ENCODE measurements around the gene CTR9.

Gene CTR9

DNA sequence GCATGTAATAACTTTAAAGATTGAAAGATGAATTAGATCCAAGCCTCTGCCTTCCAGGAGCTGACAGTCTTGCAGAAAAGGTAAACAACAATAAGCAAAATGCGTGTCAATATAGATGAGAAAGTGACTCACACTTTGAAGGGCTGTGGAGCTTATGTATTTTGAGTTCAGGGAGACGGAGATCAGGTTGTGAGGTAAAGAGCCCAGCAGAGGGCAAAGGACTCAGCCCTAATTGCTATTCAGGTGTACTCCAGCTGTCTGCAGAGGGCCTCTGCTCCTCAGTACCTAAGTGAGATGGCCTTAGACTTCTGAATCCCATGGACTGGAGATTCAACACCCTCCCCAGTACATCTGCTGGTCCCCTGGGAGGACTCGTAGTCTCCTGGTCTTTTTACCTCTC, 22.9 kb upstream of the CTR9 start:
- Mint-ChIP-seq H3K27ac (no peak overlapping the region), H3K4me1 (peaks cover 8% of the 10 kb centered on the region), H3K9me3 (no peaks in the 10 kb centered on the region), H3K4me3 (no peak overlapping the region), H3K27me3 (no peaks in the 10 kb centered on the region), H3K36me3 (no peaks in the 10 kb centered on the region)
- DNase-seq (ENCODE audit: low spot score in 2 of 2) = no peak
- ATAC-seq (ENCODE audit: low read depth) = no peak

DNA sequence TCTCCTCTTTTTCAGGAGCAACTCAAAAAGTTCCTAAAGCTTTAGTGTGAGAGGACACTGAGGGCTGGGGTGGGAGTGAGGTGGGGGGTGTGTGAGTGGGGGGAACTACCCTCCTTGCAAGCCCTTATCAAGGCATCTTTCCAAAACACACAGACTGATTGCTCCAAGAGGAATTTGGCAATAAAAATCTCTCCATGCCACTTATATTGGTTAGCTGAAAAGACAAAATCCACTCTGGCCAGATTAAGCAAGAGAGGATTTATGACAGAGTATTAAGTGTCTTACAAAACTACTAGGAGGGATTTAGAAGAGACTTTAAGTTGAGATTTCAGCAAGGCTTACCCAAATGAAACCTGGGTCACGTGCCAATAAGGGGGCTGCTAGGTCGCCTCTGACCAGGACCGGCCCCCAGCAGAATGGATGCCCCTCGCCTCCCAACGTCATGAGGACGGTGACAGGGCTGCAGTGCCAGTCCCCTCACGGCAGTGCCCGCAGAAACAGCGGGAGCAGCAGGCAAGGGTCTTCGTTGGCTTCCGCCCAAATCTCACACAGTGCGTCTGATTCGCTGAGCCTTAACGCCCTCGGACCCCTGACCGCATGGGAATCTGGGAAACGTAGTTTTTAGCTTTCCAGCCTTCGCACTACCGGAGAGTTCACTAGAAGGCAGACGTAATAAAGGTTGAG, 22.1 kb upstream of the CTR9 start:
- peaks cover 8% of the 10 kb centered on the region for H3K4me1 Mint-ChIP-seq
- no peaks in the 10 kb centered on the region for H3K36me3 Mint-ChIP-seq
- ATAC-seq (ENCODE audit: low read depth) (no peak), DNase-seq (ENCODE audit: low spot score in 2 of 2) (no peak)
- no peaks in the 10 kb centered on the region for H3K27me3 Mint-ChIP-seq
- H3K27ac Mint-ChIP-seq = no peak overlapping the region
- no peaks in the 10 kb centered on the region for H3K9me3 Mint-ChIP-seq
- H3K4me3 Mint-ChIP-seq = no peak overlapping the region

DNA sequence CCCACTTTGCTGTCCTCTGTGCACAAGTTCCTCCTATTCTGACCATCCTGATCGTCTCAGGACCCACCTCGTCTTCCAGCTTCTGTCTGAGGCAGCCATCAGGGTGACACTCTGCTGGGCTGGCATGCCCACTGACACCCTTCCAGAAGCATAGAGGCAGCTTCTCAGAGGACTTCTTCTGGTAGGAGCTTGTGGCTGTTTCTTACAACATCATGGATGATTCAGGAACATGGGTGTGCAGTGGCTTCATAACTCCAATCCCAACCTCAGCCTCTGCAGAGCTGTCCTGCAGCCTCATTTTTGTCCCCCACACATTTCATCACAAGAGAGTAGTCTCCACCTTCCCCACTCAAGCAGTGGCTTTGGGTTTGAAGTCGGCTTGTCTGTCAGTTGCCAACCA, 20.9 kb upstream of the CTR9 start:
- no peak overlapping the region for H3K27ac Mint-ChIP-seq
- no peak for ATAC-seq (ENCODE audit: low read depth)

DNA sequence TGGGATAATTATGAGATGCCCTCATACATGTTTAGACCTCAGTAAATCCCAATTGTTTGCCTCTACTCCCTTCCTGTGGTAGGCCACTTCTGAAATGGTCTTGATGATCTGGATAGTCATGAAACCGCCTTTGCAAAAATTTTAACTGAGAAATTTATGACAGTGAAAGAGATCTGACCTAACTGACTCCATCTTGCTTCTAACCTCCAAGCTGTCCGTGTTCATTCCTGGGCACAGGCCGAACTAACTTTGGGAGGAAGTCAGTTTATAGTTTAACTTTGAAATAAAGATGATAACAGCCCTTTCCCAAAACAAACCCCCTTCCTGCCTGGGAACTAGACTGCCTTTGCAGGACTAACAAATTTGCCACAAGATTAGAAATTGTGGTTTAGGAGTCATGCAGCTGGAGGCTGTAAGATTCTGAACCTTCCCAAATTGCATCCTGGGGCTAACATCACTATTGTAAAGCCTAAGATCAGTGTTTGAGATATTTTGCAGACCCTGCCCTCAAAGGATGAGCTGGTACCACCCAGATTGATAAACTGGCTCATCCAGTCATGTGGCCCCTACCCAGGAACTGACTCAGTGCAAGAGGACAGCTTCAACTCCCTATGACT, 19.9 kb upstream of the CTR9 start:
- Mint-ChIP-seq H3K36me3 (no peaks in the 10 kb centered on the region), H3K4me3 (no peak overlapping the region), H3K9me3 (no peaks in the 10 kb centered on the region), H3K27ac (no peak overlapping the region), H3K27me3 (no peaks in the 10 kb centered on the region), H3K4me1 (peaks cover 12% of the 10 kb centered on the region)
- ATAC-seq (ENCODE audit: low read depth) (no peak), DNase-seq (ENCODE audit: low spot score in 2 of 2) (no peak)

More for the DNA sequence above, 20.9 kb upstream of the CTR9 start:
- Mint-ChIP-seq H3K27me3 (no peaks in the 10 kb centered on the region), H3K36me3 (no peaks in the 10 kb centered on the region), H3K4me3 (no peak overlapping the region), H3K9me3 (no peaks in the 10 kb centered on the region), H3K4me1 (peaks cover 11% of the 10 kb centered on the region)
- no peak for DNase-seq (ENCODE audit: low spot score in 2 of 2)

DNA sequence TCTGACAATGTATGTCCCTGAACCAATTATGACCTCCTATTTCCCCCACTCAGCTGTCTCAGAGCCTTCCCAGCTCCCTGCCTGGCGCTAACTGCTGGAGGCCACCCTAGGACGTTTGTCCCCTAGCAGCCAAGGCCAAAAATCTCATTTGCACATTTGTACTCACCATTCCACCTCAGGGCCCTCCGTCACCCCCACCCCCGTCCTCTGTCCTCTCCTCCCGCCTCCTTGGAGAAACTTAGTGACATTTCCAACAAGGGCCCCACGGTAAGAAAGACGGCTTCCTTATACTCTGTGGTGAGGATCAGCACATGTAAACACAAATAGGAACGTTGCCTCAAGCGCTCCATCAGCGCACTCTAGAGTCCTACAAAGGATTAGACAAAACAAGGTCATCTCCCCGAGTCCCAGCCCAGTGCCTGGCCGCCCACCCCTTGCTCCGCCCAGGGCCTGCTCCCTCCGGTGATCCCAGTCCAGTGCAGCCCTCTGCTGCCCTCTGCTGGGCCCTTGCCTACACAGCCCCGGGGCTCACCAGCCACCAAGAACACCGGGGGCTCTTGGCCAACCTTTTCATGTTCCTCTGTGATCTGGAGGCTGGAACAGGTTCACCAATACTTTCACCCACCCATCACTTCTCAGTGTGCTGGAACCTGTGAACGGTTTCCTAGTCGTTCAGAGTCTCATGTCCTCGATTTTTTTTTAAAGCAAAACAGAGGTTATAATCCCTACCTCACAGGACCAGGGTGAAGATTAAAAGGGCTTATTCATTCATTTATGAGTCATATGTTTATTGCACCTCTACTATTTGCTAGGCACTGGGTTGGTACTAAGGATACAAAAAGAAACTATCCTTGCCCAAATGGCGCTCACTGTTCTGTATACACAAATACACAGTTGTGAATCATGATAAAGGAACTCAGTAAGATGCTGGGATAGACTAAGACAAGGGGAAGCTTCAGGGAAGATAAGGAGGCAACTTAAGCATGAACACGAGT, 15.3 kb upstream of the CTR9 start:
- DNase-seq (ENCODE audit: low spot score in 2 of 2) (peak; percentile 92 to 96), ATAC-seq (ENCODE audit: low read depth) (peak; percentile 98)
- Mint-ChIP-seq H3K4me3 (peak overlapping the region; percentile 58), H3K4me1 (peaks cover 14% of the 10 kb centered on the region), H3K9me3 (no peaks in the 10 kb centered on the region), H3K27me3 (no peaks in the 10 kb centered on the region), H3K36me3 (no peaks in the 10 kb centered on the region), H3K27ac (peak overlapping the region; percentile 48)

DNA sequence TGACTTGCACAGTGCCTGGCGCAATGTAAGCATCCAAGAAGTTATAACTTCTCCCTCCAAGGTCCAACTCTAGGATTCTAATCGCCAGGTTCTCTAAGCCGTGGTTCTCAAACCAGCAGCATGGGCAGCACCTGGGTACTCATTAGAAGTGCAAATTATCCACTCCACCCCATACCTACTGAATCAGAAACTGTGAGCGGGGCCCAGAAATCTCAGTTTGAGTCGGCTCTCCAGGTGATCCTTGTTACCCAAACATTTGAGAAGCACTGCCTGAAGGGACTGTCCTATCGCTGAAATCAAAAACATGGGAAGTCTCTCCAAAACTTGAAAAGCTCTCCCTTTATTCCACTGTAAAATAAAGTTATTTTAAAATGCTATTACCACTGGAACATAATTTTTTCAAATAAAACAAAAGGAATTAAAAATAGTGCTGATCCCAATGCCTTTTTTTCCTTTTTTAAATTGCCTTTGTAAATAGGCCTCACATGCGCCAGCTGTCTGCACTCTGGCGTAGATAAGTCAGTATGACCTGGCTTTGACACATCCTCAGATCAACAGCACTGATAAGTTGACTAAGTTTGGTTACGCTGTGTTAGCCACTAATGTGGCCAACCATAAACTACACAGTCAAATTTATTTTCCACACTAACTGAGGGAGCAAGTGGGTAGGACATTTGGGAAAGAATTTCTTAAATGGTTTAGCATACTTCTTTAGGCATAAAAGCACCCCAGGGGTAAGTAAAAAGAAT, 8.4 kb upstream of the CTR9 start:
- Mint-ChIP-seq H3K4me1 (peaks cover 16% of the 10 kb centered on the region), H3K9me3 (no peaks in the 10 kb centered on the region), H3K4me3 (no peak overlapping the region), H3K36me3 (no peaks in the 10 kb centered on the region), H3K27ac (no peak overlapping the region), H3K27me3 (no peaks in the 10 kb centered on the region)
- ATAC-seq (ENCODE audit: low read depth) (no peak), DNase-seq (ENCODE audit: low spot score in 2 of 2) (no peak)

DNA sequence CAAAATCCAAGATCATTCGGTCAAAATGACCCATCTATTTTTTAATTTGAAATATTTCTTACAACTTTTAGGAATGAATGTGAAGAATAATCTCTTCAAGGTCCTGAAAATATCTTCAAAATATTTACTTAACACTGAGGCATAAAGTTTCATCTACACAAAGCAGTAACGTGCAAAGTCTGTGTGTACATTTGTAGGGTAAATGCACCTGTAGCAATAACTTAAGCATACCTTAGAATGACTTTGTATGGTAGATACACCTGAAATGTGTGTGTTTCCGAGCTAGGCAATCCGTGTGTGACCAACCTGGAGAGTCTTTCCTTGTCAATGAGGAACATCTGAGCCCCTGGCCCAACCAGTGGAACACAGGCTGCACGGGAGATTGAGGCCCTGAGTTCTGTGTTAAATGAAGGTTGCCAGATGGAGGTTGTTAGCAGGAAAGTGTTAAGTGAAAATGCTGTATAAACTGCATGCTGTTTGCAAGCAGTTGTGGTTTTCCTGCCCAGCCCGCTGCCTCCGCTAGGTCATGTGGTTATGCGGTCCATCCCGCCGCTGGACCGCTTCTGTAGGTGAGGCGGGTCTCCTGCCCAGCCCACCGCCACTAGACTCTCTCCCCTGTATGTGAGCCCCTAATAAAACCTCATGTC, 7.6 kb upstream of the CTR9 start:
- ATAC-seq (ENCODE audit: low read depth) = peak; percentile 34
- peak overlapping the region; percentile 61 for H3K4me3 Mint-ChIP-seq
- H3K4me1 Mint-ChIP-seq = peaks cover 16% of the 10 kb centered on the region
- H3K27ac Mint-ChIP-seq = peak overlapping the region; percentile 16
- H3K27me3 Mint-ChIP-seq = no peaks in the 10 kb centered on the region
- H3K9me3 Mint-ChIP-seq = no peaks in the 10 kb centered on the region
- no peaks in the 10 kb centered on the region for H3K36me3 Mint-ChIP-seq
- DNase-seq (ENCODE audit: low spot score in 2 of 2) = no peak

DNA sequence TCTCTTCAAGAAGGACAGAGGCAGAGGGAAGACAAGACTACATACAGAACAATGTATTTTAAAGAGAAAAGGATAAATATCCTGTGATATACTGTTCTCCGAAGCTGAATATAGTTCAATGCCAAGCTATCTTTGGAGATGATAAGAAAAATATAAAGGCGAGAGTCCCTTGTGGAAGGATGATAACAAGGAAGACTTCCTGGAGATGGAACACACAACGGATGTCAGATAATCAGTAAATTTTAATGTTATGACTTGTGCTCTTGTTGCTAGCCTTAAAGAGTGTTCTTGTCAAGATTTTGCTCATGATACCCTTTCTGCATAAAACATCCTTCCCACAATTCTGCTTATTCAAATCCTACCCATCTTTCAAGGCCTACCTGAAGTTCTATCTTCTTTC, 6.8 kb upstream of the CTR9 start:
- Mint-ChIP-seq H3K27me3 (no peaks in the 10 kb centered on the region), H3K9me3 (no peaks in the 10 kb centered on the region), H3K4me3 (peak overlapping the region; percentile 61), H3K4me1 (peaks cover 16% of the 10 kb centered on the region), H3K36me3 (no peaks in the 10 kb centered on the region), H3K27ac (peak overlapping the region; percentile 16)
- ATAC-seq (ENCODE audit: low read depth) (no peak), DNase-seq (ENCODE audit: low spot score in 2 of 2) (no peak)

DNA sequence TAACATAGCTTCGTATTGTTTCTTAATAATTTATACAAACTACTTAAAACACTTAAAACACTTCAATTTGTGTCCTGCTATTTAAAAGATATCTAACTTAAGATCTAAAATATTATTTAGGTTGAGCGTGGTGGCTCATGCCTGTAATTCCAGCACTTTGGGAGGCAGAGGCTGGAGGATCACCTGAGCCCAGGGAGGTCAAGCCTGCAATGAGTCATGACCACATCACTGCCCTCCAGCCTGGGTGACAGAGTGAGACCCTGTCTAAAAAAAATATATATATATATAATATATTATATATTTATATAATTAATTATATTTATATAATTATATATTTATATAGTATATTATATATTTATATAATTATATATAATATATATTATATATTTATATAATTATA, 4.2 kb upstream of the CTR9 start:
- H3K27ac Mint-ChIP-seq = no peak overlapping the region
- ATAC-seq (ENCODE audit: low read depth) = no peak
- DNase-seq (ENCODE audit: low spot score in 2 of 2) = no peak
- no peaks in the 10 kb centered on the region for H3K27me3 Mint-ChIP-seq
- H3K4me3 Mint-ChIP-seq = no peak overlapping the region
- peaks cover 18% of the 10 kb centered on the region for H3K4me1 Mint-ChIP-seq
- no peaks in the 10 kb centered on the region for H3K9me3 Mint-ChIP-seq
- H3K36me3 Mint-ChIP-seq = no peaks in the 10 kb centered on the region

DNA sequence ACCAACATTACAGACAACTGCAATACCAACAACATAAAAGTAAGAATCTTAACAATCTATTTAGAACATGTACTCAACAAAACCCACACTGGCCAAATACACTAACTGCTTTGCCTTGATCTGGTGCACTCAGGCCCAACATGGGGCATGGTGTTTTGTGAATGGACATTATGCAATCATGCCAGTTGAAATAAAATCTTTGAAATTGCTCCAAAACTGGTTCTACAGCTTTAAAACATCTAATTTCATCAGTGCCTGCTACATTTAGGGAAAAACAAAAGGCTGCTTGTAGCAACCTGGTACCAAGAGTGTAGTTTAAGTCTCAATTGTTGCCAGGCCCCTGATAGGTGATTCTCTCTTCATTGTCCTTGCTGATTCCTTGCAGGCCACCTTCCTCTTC, 3.3 kb upstream of the CTR9 start:
- no peak for DNase-seq (ENCODE audit: low spot score in 2 of 2)
- no peak overlapping the region for H3K4me3 Mint-ChIP-seq
- no peak overlapping the region for H3K27ac Mint-ChIP-seq
- no peak for ATAC-seq (ENCODE audit: low read depth)
- H3K4me1 Mint-ChIP-seq = peaks cover 21% of the 10 kb centered on the region
- no peaks in the 10 kb centered on the region for H3K9me3 Mint-ChIP-seq
- H3K36me3 Mint-ChIP-seq = peaks cover 2% of the 10 kb centered on the region
- no peaks in the 10 kb centered on the region for H3K27me3 Mint-ChIP-seq

DNA sequence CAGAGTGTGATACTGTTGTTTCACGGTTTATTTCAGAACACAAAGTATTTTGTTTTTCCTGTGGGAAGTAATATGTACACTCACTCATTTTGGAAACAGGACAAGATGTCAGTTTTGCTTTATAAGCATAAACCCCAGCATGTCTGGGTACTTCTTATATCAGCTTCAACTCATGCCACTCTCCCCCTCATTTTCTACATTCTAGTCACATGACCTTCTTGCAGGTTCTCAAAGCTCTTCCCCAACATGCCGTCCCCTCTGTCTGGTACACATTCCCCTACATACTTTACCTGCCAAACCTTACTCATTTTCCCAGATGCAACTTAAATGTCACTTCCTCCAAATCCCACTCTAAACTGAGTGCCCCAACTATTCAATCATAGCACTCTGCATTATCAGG, 1.6 kb upstream of the CTR9 start:
- Mint-ChIP-seq H3K27me3 (no peaks in the 10 kb centered on the region), H3K4me3 (no peak overlapping the region), H3K9me3 (no peaks in the 10 kb centered on the region), H3K27ac (no peak overlapping the region), H3K36me3 (peaks cover 2% of the 10 kb centered on the region), H3K4me1 (peaks cover 11% of the 10 kb centered on the region)
- no peak for ATAC-seq (ENCODE audit: low read depth)
- DNase-seq (ENCODE audit: low spot score in 2 of 2) = no peak

DNA sequence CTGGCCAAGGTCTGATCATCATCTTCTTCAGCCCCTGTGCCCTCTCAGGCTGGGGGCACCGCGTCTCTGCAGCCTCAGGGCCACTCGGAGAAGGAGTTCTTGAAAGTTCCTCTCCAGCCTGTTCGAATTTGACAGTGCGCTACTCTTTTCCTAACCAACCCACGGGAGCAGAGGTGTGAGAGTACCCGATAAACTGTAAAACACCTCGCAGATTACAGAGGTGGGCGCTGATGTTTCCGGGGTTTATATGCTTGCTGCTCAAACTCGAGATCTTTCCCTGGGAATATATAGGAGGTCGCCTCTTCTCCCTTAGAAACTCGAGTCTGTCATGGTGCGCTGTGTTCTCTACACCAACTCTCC, 515 bp downstream of the CTR9 start:
- DNase-seq (ENCODE audit: low spot score in 2 of 2) = no peak

DNA sequence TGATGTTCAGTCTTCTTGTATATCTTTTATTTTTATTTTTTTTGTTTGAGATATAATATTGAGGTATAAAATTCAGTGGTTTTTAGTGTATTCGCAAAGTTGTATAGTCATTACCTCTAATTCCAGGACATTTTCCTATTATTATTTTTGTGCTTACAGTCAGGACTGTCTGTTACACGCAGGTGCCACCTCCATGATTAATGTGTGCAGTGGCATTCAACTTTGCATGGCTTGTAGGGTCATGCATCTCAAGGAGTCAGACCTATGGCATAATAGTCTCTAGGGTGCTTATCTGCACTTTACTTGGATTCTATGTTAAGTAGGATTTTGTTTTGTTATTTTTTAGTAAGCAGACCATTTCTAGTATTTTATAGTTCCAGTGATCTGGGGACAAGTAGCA, 1.0 kb downstream of the CTR9 start:
- H3K36me3 Mint-ChIP-seq = peaks cover 7% of the 10 kb centered on the region
- DNase-seq (ENCODE audit: low spot score in 2 of 2) = no peak
- H3K9me3 Mint-ChIP-seq = no peaks in the 10 kb centered on the region
- no peaks in the 10 kb centered on the region for H3K27me3 Mint-ChIP-seq
- no peak for ATAC-seq (ENCODE audit: low read depth)
- peaks cover 10% of the 10 kb centered on the region for H3K4me1 Mint-ChIP-seq
- H3K27ac Mint-ChIP-seq = peak overlapping the region; percentile 94
- H3K4me3 Mint-ChIP-seq = peak overlapping the region; percentile 93

More for the DNA sequence above, 515 bp downstream of the CTR9 start:
- H3K4me3 Mint-ChIP-seq = peak overlapping the region; percentile 93
- peak overlapping the region; percentile 94 for H3K27ac Mint-ChIP-seq
- no peak for ATAC-seq (ENCODE audit: low read depth)
- no peaks in the 10 kb centered on the region for H3K9me3 Mint-ChIP-seq
- peaks cover 10% of the 10 kb centered on the region for H3K4me1 Mint-ChIP-seq
- peaks cover 5% of the 10 kb centered on the region for H3K36me3 Mint-ChIP-seq
- no peaks in the 10 kb centered on the region for H3K27me3 Mint-ChIP-seq

Measured in memory B cell (primary cell).